HuH-7 (cell line): Measurements from ENCODE around the gene GTF2H4.

Experiments used
- DNase-seq: peaks from one replicate; pipeline ENCODE4 v3.0.0; 2011; ENCODE audit warnings: low spot score

GTF2H4 gene

GRCh38 chr6:30960907-30961673 lies 53.1 kb downstream of the GTF2H4 start:
- no peak for DNase-seq

- DNase-seq, result no peak
These were observed 54.7 kb downstream of the GTF2H4 start for GRCh38 chr6:30962716-30963115.

- DNase-seq, result no peak
These were observed 55.6 kb downstream of the GTF2H4 start for GRCh38 chr6:30963641-30964040.
